ENCODE data around the gene RAB8B.
A peak's percentile ranks its signal among the peaks of the same experiment; 100 is the strongest.

The RAB8B gene

GRCh38 chr15:63283126-63283525, 93.7 kb downstream of the RAB8B start:
- TF ChIP-seq, protein P1, sequence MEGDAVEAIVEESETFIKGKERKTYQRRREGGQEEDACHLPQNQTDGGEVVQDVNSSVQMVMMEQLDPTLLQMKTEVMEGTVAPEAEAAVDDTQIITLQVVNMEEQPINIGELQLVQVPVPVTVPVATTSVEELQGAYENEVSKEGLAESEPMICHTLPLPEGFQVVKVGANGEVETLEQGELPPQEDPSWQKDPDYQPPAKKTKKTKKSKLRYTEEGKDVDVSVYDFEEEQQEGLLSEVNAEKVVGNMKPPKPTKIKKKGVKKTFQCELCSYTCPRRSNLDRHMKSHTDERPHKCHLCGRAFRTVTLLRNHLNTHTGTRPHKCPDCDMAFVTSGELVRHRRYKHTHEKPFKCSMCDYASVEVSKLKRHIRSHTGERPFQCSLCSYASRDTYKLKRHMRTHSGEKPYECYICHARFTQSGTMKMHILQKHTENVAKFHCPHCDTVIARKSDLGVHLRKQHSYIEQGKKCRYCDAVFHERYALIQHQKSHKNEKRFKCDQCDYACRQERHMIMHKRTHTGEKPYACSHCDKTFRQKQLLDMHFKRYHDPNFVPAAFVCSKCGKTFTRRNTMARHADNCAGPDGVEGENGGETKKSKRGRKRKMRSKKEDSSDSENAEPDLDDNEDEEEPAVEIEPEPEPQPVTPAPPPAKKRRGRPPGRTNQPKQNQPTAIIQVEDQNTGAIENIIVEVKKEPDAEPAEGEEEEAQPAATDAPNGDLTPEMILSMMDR (IDR thresholded peaks at IDR 0.05; ENCODE audit: poor library complexity, severe bottlenecking), result no peak
- Histone ChIP-seq H3K27me3 (ENCODE audit: insufficient read depth, poor library complexity, severe bottlenecking) (no peaks in the 10 kb centered on the region), H3K36me3 (ENCODE audit: low read depth) (no peaks in the 10 kb centered on the region; the same call in none of the 2 replicates), H3K4me3 (ENCODE audit: severe bottlenecking) (no peak overlapping the region), H3K27ac (ENCODE audit: poor library complexity, severe bottlenecking) (no peak overlapping the region), H3K4me1 (ENCODE audit: insufficient read depth, poor library complexity, severe bottlenecking) (no peaks in the 10 kb centered on the region), H3K9me3 (ENCODE audit: severe bottlenecking) (no peaks in the 10 kb centered on the region)
- DNase-seq (ENCODE audit: low spot score) (no peak), ATAC-seq (ENCODE audit: low read depth) (no peak)

DNA sequence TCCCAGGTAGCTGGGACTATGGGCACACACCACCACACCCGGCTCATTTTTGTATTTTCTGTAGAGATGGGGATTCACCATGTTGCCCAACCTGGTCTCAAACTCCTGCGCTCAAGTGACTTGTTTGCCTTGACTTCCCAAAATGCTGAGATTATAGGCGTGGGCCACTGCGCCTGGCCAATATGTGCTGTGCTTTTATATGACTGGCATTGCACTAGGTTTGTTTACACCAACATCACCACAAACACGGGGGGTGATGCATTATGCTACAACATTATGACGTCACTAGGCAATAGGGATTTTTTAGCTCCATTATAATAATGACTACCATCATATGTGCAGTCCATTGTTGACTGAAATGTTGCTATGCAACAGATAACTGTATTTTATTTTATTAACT, 94.9 kb downstream of the RAB8B start:
- Histone ChIP-seq H3K4me3 (ENCODE audit: severe bottlenecking) (no peak overlapping the region), H3K4me1 (ENCODE audit: insufficient read depth, poor library complexity, severe bottlenecking) (peaks cover 3% of the 10 kb centered on the region), H3K9me3 (ENCODE audit: severe bottlenecking) (no peaks in the 10 kb centered on the region), H3K27ac (ENCODE audit: poor library complexity, severe bottlenecking) (no peak overlapping the region), H3K27me3 (ENCODE audit: insufficient read depth, poor library complexity, severe bottlenecking) (no peaks in the 10 kb centered on the region), H3K36me3 (ENCODE audit: low read depth) (no peaks in the 10 kb centered on the region; the same call in 1 of the 2 replicates)
- ATAC-seq (ENCODE audit: low read depth) (no peak), DNase-seq (ENCODE audit: low spot score) (no peak)
- TF ChIP-seq, protein P1 (IDR thresholded peaks at IDR 0.05; ENCODE audit: poor library complexity, severe bottlenecking), result no peak

DNA sequence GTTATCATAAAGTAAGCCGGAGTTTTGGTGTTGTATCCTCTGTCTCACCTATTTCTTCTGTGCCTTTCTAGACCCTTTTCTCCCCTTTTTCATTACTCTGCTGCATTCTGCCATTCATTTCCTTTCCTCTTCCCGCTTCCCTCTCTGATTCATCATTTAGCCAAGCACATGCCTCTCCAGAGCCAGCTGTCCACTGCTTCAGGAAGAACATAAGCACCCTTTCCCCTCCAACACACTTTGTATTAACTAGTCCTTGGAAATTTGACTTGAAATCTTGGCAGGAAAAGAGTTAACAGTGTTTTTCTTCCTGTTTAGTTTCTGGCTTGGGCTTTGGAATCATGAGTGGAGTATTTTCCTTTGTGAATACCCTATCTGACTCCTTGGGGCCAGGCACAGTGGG, 97.7 kb downstream of the RAB8B start:
- DNase-seq (ENCODE audit: low spot score) (no peak), ATAC-seq (ENCODE audit: low read depth) (no peak)
- H3K9me3 ChIP-seq (ENCODE audit: severe bottlenecking), result no peaks in the 10 kb centered on the region

DNA sequence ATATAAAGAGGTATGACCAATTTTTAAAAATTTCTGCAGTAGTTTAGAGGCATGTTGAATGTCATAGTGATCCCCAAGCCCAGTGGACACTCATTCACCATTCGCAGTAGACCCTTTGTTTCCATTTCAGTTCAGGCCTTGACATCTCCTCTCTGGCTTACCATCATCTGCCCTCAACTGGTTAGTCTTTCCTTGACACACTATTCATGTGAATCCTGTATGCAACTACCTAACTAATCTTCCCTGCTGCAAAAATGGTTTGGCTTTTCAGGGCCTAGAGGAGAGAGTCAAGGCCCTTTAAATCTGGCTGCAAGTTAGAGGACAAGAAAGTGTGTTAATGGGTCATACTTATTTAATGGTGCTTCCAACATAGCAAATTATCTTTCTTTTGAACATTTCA, 98.9 kb downstream of the RAB8B start:
- no peaks in the 10 kb centered on the region for H3K27me3 ChIP-seq (ENCODE audit: insufficient read depth, poor library complexity, severe bottlenecking)
- TF ChIP-seq, protein P1 (IDR thresholded peaks at IDR 0.05; ENCODE audit: poor library complexity, severe bottlenecking), result no peak
- H3K4me1 ChIP-seq (ENCODE audit: insufficient read depth, poor library complexity, severe bottlenecking), result peaks cover 8% of the 10 kb centered on the region
- ATAC-seq (ENCODE audit: low read depth), result 0 out of 3 replicates have a peak, but pooled peaks have one; percentile 44
- H3K9me3 ChIP-seq (ENCODE audit: severe bottlenecking), result no peaks in the 10 kb centered on the region
- no peak overlapping the region for H3K27ac ChIP-seq (ENCODE audit: poor library complexity, severe bottlenecking)
- H3K4me3 ChIP-seq (ENCODE audit: severe bottlenecking), result no peak overlapping the region
- no peak for DNase-seq (ENCODE audit: low spot score)
- H3K36me3 ChIP-seq (ENCODE audit: low read depth), result no peaks in the 10 kb centered on the region; the same call in 1 of the 2 replicates

More for the DNA sequence above, 97.7 kb downstream of the RAB8B start:
- peaks cover 8% of the 10 kb centered on the region for H3K4me1 ChIP-seq (ENCODE audit: insufficient read depth, poor library complexity, severe bottlenecking)
- no peak overlapping the region for H3K27ac ChIP-seq (ENCODE audit: poor library complexity, severe bottlenecking)
- TF ChIP-seq, protein P1 (IDR thresholded peaks at IDR 0.05; ENCODE audit: poor library complexity, severe bottlenecking), result no peak
- H3K4me3 ChIP-seq (ENCODE audit: severe bottlenecking), result no peak overlapping the region
- no peaks in the 10 kb centered on the region for H3K27me3 ChIP-seq (ENCODE audit: insufficient read depth, poor library complexity, severe bottlenecking)
- H3K36me3 ChIP-seq (ENCODE audit: low read depth), result no peaks in the 10 kb centered on the region; the same call in 1 of the 2 replicates

GRCh38 chr15:63288778-63289378, 99.5 kb downstream of the RAB8B start:
- no peaks in the 10 kb centered on the region for H3K9me3 ChIP-seq (ENCODE audit: severe bottlenecking)
- TF ChIP-seq, protein P1 (IDR thresholded peaks at IDR 0.05; ENCODE audit: poor library complexity, severe bottlenecking), result peak; percentile 99
- DNase-seq (ENCODE audit: low spot score), result no peak
- ATAC-seq (ENCODE audit: low read depth), result peak; percentile 82
- H3K4me3 ChIP-seq (ENCODE audit: severe bottlenecking), result no peak overlapping the region
- peaks cover 8% of the 10 kb centered on the region for H3K4me1 ChIP-seq (ENCODE audit: insufficient read depth, poor library complexity, severe bottlenecking)
- H3K36me3 ChIP-seq (ENCODE audit: low read depth), result no peaks in the 10 kb centered on the region; the same call in 1 of the 2 replicates
- no peaks in the 10 kb centered on the region for H3K27me3 ChIP-seq (ENCODE audit: insufficient read depth, poor library complexity, severe bottlenecking)
- no peak overlapping the region for H3K27ac ChIP-seq (ENCODE audit: poor library complexity, severe bottlenecking)

All from RWPE2 (cell line).